GM20000 (cell line): Measurements from ENCODE around the gene OR2A1.
"Not testable (repeated sequence)": the region's sequence is repeated elsewhere in the genome, so short reads cannot be mapped to it uniquely, and the experiment has no call there.

Source experiments
- DNase-seq: peaks from one replicate; pipeline ENCODE4 v3.0.0; 2012; ENCODE audit warnings: low spot score

Gene OR2A1, protein sequence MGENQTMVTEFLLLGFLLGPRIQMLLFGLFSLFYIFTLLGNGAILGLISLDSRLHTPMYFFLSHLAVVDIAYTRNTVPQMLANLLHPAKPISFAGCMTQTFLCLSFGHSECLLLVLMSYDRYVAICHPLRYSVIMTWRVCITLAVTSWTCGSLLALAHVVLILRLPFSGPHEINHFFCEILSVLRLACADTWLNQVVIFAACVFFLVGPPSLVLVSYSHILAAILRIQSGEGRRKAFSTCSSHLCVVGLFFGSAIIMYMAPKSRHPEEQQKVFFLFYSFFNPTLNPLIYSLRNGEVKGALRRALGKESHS

DNA sequence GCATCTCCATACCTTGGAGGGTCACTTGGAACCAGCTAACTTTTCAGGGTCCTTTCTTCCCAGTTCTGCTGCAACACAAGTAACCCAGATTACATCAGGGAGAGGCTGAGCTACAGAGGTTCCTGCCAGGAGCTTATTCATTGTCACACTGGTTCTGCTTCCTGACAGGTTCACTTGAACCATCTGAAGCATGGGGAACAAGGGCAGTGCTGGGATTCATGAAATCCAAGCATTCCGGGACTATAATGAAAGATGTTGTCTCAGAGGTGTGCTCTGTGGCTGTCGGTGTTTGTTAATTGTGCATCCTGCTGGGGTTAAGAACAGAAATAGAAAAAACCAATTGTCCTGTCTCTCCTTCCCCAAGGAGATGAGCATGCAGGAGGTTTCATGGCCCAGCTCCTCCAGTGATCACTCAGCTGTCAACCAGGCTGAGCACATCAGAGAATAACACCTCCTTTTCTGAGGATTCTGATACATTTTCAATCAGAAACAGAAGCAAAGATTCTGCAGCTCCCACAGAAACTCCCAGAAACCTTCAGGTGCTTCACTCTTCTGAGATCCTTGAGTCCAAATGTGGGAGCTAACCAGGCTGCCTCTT is at the start of gene OR2A1:
TSS of gene OR2A1 (plus strand) at position 548 of the 598 bp plus-strand sequence. CDS start 5,706 bp downstream, outside the sequence.
- not testable (repeated sequence) for DNase-seq

GRCh38 chr7:144264692-144265091 is 47.5 kb upstream of the OR2A1 start, which contains the start of gene OR2A7:
OR2A7 (minus strand) TSS chr7:144264792; CDS start chr7:144259628, 5,164 bp downstream.
- not testable (repeated sequence) for DNase-seq

DNA sequence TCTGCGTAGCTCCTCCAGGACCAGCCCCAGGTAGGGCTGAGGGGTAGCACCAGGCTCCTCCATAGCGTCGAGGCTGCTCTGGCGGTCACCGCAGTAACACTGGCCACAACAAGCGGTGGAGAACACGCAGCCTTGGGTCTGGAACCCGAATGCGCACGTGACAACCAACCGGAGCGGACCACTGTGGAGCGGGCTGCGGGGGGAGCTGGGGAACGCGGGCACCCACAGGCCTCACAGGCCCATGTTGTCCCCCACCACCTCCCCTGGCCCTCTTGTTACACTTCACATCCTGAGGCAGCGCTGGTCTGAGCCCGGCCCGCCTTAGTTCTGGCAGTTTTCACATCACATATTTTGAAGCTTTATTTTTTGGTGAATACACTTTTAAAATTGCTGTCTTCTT is 43.0 kb upstream of the OR2A1 start, which contains the start of gene CTAGE8:
TSS of gene CTAGE8 (minus strand) at position 101 of the 400 bp plus-strand sequence. CDS start at position 63, 38 bp downstream.
- not testable (repeated sequence) for DNase-seq

DNA sequence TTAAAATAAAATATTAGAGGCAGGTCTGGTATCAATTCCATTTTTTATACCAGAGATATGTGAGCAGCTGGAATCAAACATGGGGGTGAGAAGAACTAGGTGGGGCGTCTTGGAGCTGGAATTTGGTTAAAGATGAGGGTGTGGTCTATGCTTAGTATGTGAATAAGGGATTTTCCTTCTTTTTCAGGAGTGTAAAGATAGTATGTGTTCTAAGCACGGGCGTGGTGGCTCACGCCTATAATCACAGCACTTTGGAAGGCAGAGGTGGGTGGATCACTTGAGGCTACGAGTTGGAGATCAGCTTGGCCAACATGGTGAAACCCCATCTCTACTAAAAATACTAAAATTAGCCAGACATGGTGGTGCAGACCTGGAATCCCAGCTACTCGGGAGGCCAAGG is 36.9 kb upstream of the OR2A1 start:
- not testable (repeated sequence) for DNase-seq

GRCh38 chr7:144280010-144280409 is 32.2 kb upstream of the OR2A1 start:
- DNase-seq = not testable (repeated sequence)

- not testable (repeated sequence) for DNase-seq
Measured at GRCh38 chr7:144281981-144282380, 30.2 kb upstream of the OR2A1 start.

GRCh38 chr7:144282490-144282889 is 29.7 kb upstream of the OR2A1 start:
- DNase-seq = not testable (repeated sequence)

GRCh38 chr7:144283716-144284115 is 28.5 kb upstream of the OR2A1 start:
- DNase-seq = not testable (repeated sequence)

DNA sequence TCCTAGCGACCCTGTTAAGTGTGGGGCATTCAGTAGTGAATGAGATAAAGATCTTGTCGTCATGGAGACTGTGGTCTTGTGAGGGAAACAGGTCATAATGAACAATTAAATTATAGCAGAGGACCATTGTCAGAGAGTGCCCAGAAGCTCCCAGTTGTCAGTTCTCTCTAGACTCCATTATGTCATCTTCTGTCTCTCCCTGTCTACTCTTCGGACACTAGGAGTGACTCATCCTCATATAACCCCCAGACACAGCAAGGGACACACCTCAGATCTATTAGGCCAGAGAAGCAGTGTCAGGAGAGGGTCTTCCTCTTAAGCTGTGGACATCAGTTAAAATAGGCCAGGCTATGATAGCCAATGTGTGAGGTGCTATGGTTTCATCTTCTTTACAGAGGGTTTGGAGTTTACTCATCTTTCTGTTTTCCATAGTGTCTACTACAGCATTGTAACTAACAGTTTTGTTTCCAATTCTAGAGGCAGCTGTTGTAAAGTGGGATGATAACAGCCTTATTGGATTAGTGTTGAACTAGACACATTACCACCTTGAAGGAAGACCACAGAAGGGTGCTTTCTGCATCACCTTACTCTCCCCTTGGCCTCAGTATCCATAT is 24.9 kb upstream of the OR2A1 start:
- not testable (repeated sequence) for DNase-seq

DNA sequence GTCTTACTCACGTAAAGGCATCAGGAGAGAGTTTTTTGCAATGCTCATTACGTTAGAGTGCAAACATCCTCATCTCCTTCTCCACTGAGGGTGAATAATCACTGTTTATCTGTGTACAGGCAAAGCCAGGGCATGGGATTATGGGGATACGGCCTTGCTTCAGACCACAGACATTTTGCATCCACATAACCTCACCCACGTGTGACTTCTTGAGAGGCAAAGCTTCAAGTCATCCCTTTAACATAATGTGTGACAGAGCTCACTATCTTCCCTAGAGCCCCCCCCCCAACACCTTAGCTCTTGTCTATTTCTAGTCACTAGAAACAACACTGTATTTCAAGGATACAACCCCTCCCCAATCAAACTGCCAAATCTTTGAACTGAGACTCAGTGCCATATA is 20.6 kb upstream of the OR2A1 start:
- not testable (repeated sequence) for DNase-seq

DNA sequence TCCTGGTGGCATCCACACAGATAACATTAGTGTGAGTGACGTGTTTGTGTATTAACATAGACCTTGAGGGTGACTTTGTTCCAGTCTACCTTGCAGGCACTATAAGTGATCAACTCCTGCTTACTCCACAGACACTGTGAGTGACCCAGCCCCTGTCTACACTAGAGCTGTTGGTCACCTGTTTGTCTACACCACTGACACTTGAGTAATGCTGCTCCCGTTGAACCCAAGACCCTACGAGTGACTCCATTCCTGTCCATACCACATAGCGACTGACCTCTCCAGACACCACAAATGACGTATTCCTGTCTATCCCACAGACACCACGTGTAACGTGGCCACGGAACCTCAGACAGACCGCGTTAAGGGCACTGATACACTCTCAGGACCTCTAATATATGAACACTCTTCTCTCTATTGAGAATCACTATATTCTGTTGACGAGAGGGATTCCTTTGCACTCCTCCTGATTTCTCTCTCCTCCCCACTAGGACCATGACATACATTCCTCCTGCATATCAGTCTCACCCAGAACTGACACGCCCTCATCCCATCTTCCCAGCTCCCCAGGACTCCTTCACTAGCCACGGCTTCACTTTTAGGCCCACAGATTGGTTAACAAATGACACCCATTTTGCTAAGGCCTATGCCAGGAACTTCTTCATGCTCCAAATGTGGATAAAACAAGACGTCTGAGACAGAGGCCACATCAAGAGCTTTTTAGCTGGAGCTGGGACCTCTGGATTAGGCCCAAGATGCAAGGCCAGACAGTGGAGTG is 19.6 kb upstream of the OR2A1 start:
- DNase-seq = not testable (repeated sequence)

DNA sequence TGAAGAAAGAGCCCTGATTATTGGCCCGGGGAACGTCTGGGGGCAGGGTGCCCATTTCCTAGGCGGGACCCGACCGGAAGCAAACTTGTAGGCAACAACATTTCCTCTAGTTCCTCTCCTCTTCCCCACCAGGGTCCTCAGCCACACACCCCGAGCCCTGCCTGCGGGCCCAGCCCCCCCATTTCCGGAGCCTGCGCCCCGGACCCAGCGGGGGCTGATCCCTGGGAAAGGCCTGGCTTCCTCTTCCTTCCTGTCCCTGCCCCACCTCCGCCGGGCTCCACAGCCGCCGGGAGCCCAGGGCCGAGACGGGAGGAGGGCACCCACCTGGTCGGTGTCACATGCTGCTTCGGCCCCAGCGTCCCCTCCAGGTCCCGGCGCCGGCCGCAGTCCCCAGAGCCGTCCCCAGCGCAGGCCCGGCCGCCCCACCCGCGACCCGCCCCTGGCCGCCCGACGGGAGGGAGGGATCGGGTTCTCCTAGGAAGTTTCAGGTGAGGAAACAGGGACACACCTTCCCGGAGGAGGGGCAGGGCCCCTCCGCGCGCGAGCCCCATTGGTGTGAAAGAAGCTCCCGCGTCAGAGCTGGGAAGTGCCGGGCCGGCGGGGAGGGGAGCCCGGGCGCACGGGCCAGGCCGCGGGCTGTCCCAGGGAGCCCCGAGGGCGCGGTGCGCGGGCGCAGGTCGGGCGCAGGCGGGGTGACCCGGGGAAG is 18.3 kb upstream of the OR2A1 start:
- not testable (repeated sequence) for DNase-seq

DNA sequence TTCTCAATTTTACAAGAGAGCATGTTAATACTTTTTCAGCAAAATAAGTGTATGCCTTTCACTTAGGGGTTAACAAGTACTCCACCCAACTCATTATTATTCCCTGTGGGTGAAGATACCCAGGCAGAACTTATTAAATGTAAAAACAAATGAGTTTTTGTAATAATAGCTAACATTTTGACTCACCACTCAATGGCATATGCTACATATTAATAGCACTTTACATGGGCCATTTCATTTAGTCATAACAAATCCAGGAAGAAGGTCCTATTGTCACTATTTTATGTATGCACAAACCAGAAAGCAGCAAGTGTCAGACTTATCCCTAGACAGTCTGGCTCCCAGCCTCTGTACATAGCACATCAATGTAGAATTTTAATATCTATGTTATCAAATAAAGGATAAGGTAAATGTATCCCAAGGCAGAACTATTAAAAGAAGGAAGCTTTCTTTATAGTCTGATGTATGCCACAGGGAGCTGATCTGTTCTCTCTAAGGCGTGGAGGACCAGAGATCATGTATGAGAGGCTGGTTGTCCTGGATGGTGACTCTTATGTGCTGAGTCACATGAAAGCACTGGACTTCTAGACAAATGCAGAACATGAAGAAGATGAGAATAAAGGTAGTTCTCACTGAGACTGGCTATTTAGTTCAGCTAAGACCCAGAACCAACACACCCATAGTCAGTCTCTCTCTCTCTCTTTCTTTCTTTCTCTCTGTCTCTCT is 9.5 kb upstream of the OR2A1 start:
- DNase-seq = not testable (repeated sequence)

DNA sequence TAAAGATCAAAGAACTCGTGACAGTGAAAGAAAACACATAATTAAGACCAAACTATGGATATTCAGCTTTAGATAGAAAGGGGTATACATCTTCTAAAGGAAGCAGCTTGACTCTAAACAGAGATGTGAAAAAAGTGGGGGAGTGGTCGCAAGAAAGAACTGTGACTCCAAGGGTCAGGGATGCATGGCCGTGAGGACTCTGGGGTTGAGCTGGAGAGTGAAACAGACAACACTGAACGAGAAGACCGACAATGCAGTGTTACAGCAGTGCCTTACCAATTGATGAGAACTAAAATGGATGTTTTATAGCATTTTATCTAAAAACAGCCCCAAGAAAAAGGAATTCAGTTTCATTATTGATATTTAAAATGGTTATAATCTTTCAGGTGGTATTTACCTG is 8.6 kb upstream of the OR2A1 start:
- not testable (repeated sequence) for DNase-seq

DNA sequence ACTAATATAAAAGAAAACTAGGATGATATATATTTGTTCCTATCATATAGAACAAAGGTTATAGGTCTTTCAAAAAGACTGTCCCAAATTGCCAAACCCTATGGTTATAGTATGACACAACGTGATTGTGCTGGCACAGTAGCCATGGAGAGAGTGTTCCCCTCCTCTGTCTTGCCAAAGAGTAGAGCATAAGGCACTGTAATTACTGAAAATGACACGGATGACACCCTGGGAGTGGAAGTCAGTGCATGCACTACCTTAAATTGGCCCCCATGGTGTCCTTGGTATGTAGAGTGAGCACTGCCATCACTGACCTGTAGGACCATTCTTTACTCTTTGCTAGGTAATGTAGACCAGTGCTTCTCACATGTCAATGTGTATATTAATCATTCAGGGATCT is 7.1 kb upstream of the OR2A1 start:
- DNase-seq = not testable (repeated sequence)

- not testable (repeated sequence) for DNase-seq
Measured at GRCh38 chr7:144309702-144310101, 2.5 kb upstream of the OR2A1 start.

GRCh38 chr7:144311218-144311617 is 1.0 kb upstream of the OR2A1 start:
- not testable (repeated sequence) for DNase-seq

DNA sequence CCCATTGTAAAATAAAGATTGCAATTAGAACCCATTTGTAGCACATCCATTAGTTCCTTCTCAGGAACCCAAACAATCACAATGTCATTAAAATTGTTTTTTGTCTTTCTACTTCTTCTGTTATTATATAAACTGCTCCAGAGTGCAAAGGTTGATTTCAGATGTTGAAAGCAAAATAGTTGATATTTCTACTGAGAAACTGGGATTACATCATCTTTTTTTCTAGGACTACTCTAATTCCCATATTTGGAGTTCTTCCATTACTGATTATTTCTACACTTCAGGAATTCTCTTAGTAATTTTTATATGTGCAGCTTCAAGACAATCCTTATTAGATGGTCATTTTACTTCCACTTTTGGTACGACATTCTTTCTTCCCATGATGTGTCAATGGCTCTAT is 5.3 kb downstream of the OR2A1 start:
- DNase-seq = not testable (repeated sequence)

- not testable (repeated sequence) for DNase-seq
Measured at GRCh38 chr7:144319547-144319946, 7.3 kb downstream of the OR2A1 start.

DNA sequence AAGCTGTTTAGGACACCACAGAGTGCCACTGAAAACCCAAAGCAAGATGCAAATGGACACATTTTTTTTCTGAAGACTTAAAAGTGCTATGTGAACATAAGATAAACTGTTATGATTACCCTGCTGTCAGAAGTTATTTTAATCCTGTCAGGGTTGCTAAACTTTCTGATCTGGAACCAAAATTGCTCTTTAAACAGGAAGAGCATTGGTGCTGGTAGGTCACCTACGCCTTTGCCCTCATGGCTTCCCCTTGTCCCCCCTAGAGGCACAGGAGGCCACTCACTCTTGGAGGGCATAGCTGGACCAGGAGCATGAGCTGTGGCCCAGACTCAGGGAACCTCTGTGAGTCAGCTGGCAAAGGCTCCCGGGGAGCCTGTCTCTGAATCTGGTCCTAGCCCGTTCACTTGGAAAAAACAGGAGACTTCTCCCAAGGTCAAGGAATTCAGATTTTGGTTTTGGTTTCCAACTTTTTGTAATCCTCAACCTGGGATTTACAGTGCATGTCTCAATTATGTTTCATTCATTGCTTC is 9.5 kb downstream of the OR2A1 start:
- DNase-seq = not testable (repeated sequence)
